ENCODE measurements around the gene LOXL1.
"Not testable (repeated sequence)": the region's sequence is repeated elsewhere in the genome, so short reads cannot be mapped to it uniquely, and the experiment has no call there.

Gene LOXL1

GRCh38 chr15:73959801-73960200 lies 33.5 kb downstream of the LOXL1 start:
- no peak for DNase-seq (ENCODE audit: low read depth)
- no peak for TF ChIP-seq CTCF (IDR thresholded peaks at IDR 0.05; ENCODE audit: insufficient read depth, low read depth, low read length, missing control alignments)
- H3K4me3 ChIP-seq (ENCODE audit: low read length), result no peak overlapping the region

- not testable (repeated sequence) for DNase-seq (ENCODE audit: low read depth)
Observed at GRCh38 chr15:73960472-73961070, 34.3 kb downstream of the LOXL1 start.

DNA sequence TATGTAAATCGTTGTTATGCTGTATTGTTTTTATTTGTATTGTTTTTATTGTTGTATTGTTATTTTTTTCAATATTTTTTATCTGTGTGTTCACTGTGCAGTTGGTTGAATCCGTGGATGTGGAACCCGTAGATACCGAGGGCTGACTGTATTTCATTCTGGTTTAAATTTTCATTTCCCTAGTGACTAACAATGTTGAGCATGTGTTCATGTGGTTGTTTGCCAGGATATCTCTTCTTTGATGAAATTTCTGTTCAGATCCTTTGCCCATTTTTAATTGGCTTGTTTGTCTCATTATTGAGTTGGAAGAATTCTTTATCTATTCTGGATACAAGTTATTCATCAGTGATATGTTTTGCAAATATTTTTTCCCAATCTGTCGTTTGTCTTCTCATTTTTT lies 36.2 kb downstream of the LOXL1 start:
- no peak for DNase-seq (ENCODE audit: low read depth)
- no peak for TF ChIP-seq CTCF (IDR thresholded peaks at IDR 0.05; ENCODE audit: insufficient read depth, low read depth, low read length, missing control alignments)
- H3K4me3 ChIP-seq (ENCODE audit: low read length), result no peak overlapping the region

More at GRCh38 chr15:73960472-73961070, 34.3 kb downstream of the LOXL1 start:
- H3K4me3 ChIP-seq (ENCODE audit: low read length), result not testable (repeated sequence)

DNA sequence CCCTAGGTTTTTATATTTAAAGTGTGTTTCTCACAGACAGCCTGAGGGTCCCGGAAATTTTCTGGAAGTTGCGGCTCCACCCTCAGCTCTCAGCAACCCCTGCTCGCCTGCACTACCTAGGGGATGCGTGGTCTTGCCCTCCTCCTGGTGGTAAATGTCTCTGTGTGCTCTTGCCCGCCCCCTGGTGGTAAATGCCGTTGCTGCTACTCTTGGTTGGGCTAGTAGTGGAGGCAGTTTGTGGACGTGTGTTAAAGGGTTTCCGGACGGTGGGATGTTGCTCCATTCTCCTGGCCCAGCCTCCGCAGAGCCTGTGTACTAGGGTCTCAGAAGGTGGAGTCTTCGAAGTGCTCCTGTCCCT lies 38.5 kb downstream of the LOXL1 start:
- peak; percentile 95 for TF ChIP-seq CTCF (IDR thresholded peaks at IDR 0.05; ENCODE audit: insufficient read depth, low read depth, low read length, missing control alignments)
- no peak overlapping the region for H3K4me3 ChIP-seq (ENCODE audit: low read length)
- DNase-seq (ENCODE audit: low read depth), result peak; percentile 78

DNA sequence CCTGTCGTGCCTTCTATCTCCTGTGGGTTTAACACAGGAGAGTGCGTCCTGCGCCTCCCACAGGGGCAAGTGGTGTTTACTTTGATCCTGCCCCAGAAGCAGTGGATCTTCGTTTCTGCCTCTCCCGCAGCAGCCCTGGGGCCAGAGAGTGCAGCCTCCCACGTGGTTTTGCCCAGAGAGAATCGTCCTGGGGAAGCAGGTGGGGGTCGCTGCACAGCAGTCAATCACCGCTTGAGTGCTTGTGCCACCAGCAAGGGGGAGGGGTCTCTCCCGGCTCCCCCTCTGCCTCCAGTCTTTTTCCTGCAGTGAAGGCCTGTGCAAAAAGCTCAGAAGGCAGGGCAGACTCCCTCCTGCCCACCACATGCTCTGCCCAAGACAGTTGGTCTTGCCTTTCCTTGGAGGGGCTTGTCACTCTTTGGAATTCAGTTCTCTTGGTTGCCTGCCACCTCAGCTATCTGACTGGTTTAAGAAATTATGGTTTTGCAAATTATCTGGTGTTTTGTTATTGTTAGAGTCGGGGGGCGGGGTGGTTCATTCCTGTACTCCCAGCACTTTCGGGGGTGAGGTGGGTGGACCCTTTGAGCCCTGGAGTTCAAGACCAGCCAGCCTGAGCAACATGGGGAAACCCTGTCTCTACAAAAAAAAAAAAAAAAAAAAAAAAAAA lies 39.0 kb downstream of the LOXL1 start:
- TF ChIP-seq CTCF (IDR thresholded peaks at IDR 0.05; ENCODE audit: insufficient read depth, low read depth, low read length, missing control alignments), result no peak
- no peak for DNase-seq (ENCODE audit: low read depth)
- no peak overlapping the region for H3K4me3 ChIP-seq (ENCODE audit: low read length)

GRCh38 chr15:73965758-73966113 lies 39.5 kb downstream of the LOXL1 start:
- DNase-seq (ENCODE audit: low read depth), result peak; percentile 71
- no peak overlapping the region for H3K4me3 ChIP-seq (ENCODE audit: low read length)
- no peak for TF ChIP-seq CTCF (IDR thresholded peaks at IDR 0.05; ENCODE audit: insufficient read depth, low read depth, low read length, missing control alignments)

GRCh38 chr15:73968461-73968860 lies 42.2 kb downstream of the LOXL1 start:
- DNase-seq (ENCODE audit: low read depth), result no peak
- no peak for TF ChIP-seq CTCF (IDR thresholded peaks at IDR 0.05; ENCODE audit: insufficient read depth, low read depth, low read length, missing control alignments)
- H3K4me3 ChIP-seq (ENCODE audit: low read length), result no peak overlapping the region

All from epithelial cell of esophagus (primary cell).